NB4 (cell line): ENCODE results near the gene ATP2B3.

ENCODE experiments used
- MAX ChIP-seq: IDR thresholded peaks from 2 replicates; pipeline ENCODE4 v1.6.1; 2011; ENCODE audit warnings: low read depth, low read length
- POLR2A ChIP-seq: IDR thresholded peaks from 2 replicates; pipeline ENCODE4 v1.6.1; 2011; ENCODE audit warnings: mild to moderate bottlenecking; ENCODE audit not compliant: insufficient read length; ENCODE audit errors: extremely low read depth
- TF ChIP-seq, protein P1 (sequence below): IDR thresholded peaks from one replicate; pipeline ENCODE4 v1.5.1; 2012; ENCODE audit warnings: low read depth, low read length

- TF ChIP-seq, protein P1, sequence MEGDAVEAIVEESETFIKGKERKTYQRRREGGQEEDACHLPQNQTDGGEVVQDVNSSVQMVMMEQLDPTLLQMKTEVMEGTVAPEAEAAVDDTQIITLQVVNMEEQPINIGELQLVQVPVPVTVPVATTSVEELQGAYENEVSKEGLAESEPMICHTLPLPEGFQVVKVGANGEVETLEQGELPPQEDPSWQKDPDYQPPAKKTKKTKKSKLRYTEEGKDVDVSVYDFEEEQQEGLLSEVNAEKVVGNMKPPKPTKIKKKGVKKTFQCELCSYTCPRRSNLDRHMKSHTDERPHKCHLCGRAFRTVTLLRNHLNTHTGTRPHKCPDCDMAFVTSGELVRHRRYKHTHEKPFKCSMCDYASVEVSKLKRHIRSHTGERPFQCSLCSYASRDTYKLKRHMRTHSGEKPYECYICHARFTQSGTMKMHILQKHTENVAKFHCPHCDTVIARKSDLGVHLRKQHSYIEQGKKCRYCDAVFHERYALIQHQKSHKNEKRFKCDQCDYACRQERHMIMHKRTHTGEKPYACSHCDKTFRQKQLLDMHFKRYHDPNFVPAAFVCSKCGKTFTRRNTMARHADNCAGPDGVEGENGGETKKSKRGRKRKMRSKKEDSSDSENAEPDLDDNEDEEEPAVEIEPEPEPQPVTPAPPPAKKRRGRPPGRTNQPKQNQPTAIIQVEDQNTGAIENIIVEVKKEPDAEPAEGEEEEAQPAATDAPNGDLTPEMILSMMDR, result no peak
- TF ChIP-seq POLR2A (no peak), MAX (no peak)
Observed at GRCh38 chrX:153556767-153557166, 39.3 kb downstream of the ATP2B3 start.
